ENCODE measurements around the gene GBF1.

The GBF1 gene

GRCh38 chr10:102409604-102410428 is 164.5 kb downstream of the GBF1 start:
- peaks cover 0 to 40% (median 28%) of the 10 kb centered on the region in 5 experiments for H3K27me3 ChIP-seq (replicated peaks in 2 of 5; ENCODE audit: control insufficient read depth in 4 of 5, insufficient read depth in 5 of 5, low read length in 4 of 5)
- H3K36me3 ChIP-seq (ENCODE audit: control insufficient read depth in 4 of 4, insufficient read depth in 4 of 4, low read length in 3 of 4) = no peaks in the 10 kb centered on the region
- DNase-seq = no peak
- ChIA-PET CTCF (interaction anchor here (1.0 to 5.4 kb wide), 11 partner anchors 7 to 95 kb away, joined by 3 to 20 read pairs (median 6); partner anchors contain the start of genes FBXL15 and NFKB2), POLR2A (interaction anchor here (0.5 to 2.2 kb wide), 3 partner anchors 11 to 107 kb away, joined by 3 to 8 read pairs (median 5); partner anchors contain the start of gene NFKB2)
- no peaks in the 10 kb centered on the region for H3K9me3 ChIP-seq (ENCODE audit: control extremely low read depth in 1 of 5, control insufficient read depth in 4 of 5, insufficient read depth in 2 of 5, low read depth in 1 of 5, low read length in 4 of 5)
- WGBS (ENCODE audit: insufficient coverage) = 30% methylated on average over 13 of the region's 24 CpGs
- no peak overlapping the region for H3K27ac ChIP-seq (ENCODE audit: insufficient read depth in 1 of 2, low read depth in 1 of 2, low read length in 2 of 2, poor library complexity in 1 of 2, severe bottlenecking in 2 of 2)
- H3K4me3 ChIP-seq (ENCODE audit: control insufficient read depth in 1 of 7, extremely low read depth in 1 of 7, insufficient read depth in 4 of 7, low read depth in 2 of 7, low read length in 6 of 7) = peak overlapping the region; percentile 29 to 77 (median 58)
- H3K4me1 ChIP-seq (ENCODE audit: control extremely low read depth in 1 of 4, control insufficient read depth in 4 of 4, insufficient read depth in 4 of 4, low read length in 3 of 4) = peaks cover 0 to 30% (median 22%) of the 10 kb centered on the region in 4 experiments

- Histone ChIP-seq H3K36me3 (ENCODE audit: control insufficient read depth in 4 of 4, insufficient read depth in 4 of 4, low read length in 3 of 4) (no peaks in the 10 kb centered on the region), H3K4me1 (ENCODE audit: control extremely low read depth in 1 of 4, control insufficient read depth in 4 of 4, insufficient read depth in 4 of 4, low read length in 3 of 4) (peaks cover 0 to 30% (median 22%) of the 10 kb centered on the region in 4 experiments), H3K9me3 (ENCODE audit: control extremely low read depth in 1 of 5, control insufficient read depth in 4 of 5, insufficient read depth in 2 of 5, low read depth in 1 of 5, low read length in 4 of 5) (no peaks in the 10 kb centered on the region), H3K27ac (ENCODE audit: insufficient read depth in 1 of 2, low read depth in 1 of 2, low read length in 2 of 2, poor library complexity in 1 of 2, severe bottlenecking in 2 of 2) (no peak overlapping the region), H3K4me3 (ENCODE audit: control insufficient read depth in 1 of 7, extremely low read depth in 1 of 7, insufficient read depth in 4 of 7, low read depth in 2 of 7, low read length in 6 of 7) (peak overlapping the region; percentile 29 to 77 (median 58)), H3K27me3 (replicated peaks in 2 of 5; ENCODE audit: control insufficient read depth in 4 of 5, insufficient read depth in 5 of 5, low read length in 4 of 5) (peaks cover 0 to 40% (median 28%) of the 10 kb centered on the region in 5 experiments)
- under 1% methylated on average over 32 of the region's 48 CpGs for WGBS (ENCODE audit: insufficient coverage)
- CTCF ChIA-PET = interaction anchor here (1.1 to 5.4 kb wide), 9 partner anchors 8 to 69 kb away, joined by 3 to 20 read pairs (median 6); partner anchors contain the start of genes FBXL15 and NFKB2
- POLR2A ChIA-PET = interaction anchor here (0.5 to 2.2 kb wide), 5 partner anchors 11 to 224 kb away, joined by 3 to 8 read pairs (median 3); partner anchors contain the start of gene NFKB2
- peak in 2 of 3 donors; percentile 72 to 73 for DNase-seq
Observed at GRCh38 chr10:102410429-102411073, 165.2 kb downstream of the GBF1 start.

GRCh38 chr10:102411341-102412255 is 166.3 kb downstream of the GBF1 start:
- Histone ChIP-seq H3K4me1 (ENCODE audit: control extremely low read depth in 1 of 4, control insufficient read depth in 4 of 4, insufficient read depth in 4 of 4, low read length in 3 of 4) (peaks cover 0 to 30% (median 22%) of the 10 kb centered on the region in 4 experiments), H3K4me3 (ENCODE audit: control insufficient read depth in 1 of 7, extremely low read depth in 1 of 7, insufficient read depth in 4 of 7, low read depth in 2 of 7, low read length in 6 of 7) (peak overlapping the region in 1 of 7 experiments; percentile 70), H3K27me3 (replicated peaks in 2 of 5; ENCODE audit: control insufficient read depth in 4 of 5, insufficient read depth in 5 of 5, low read length in 4 of 5) (peaks cover 0 to 41% (median 31%) of the 10 kb centered on the region in 5 experiments), H3K36me3 (ENCODE audit: control insufficient read depth in 4 of 4, insufficient read depth in 4 of 4, low read length in 3 of 4) (no peaks in the 10 kb centered on the region), H3K27ac (ENCODE audit: insufficient read depth in 1 of 2, low read depth in 1 of 2, low read length in 2 of 2, poor library complexity in 1 of 2, severe bottlenecking in 2 of 2) (no peak overlapping the region), H3K9me3 (ENCODE audit: control extremely low read depth in 1 of 5, control insufficient read depth in 4 of 5, insufficient read depth in 2 of 5, low read depth in 1 of 5, low read length in 4 of 5) (no peaks in the 10 kb centered on the region)
- WGBS (ENCODE audit: insufficient coverage) = 96% methylated on average over 11 of the region's 14 CpGs
- ChIA-PET CTCF (interaction anchor here (1.1 to 5.4 kb wide), 8 partner anchors 9 to 68 kb away, joined by 3 to 20 read pairs (median 7); partner anchors contain the start of gene FBXL15), POLR2A (interaction anchor here (0.6 to 2.2 kb wide), 5 partner anchors 10 to 244 kb away, joined by 3 to 5 read pairs (median 3); partner anchors contain the start of gene NFKB2)
- no peak for DNase-seq

GRCh38 chr10:102412293-102412692 is 167.0 kb downstream of the GBF1 start:
- no peak overlapping the region for H3K4me3 ChIP-seq (ENCODE audit: control insufficient read depth in 1 of 7, extremely low read depth in 1 of 7, insufficient read depth in 4 of 7, low read depth in 2 of 7, low read length in 6 of 7)
- ChIA-PET CTCF (interaction anchor here (1.1 to 5.4 kb wide), 7 partner anchors 8 to 23 kb away, joined by 3 to 20 read pairs (median 6); partner anchors contain the start of gene FBXL15), POLR2A (interaction anchor here (0.8 to 1.4 kb wide), 2 partner anchors 10 to 244 kb away, joined by 3 read pairs; no protein-coding TSS in a partner anchor)
- H3K9me3 ChIP-seq (ENCODE audit: control extremely low read depth in 1 of 5, control insufficient read depth in 4 of 5, insufficient read depth in 2 of 5, low read depth in 1 of 5, low read length in 4 of 5) = no peaks in the 10 kb centered on the region
- H3K36me3 ChIP-seq (ENCODE audit: control insufficient read depth in 4 of 4, insufficient read depth in 4 of 4, low read length in 3 of 4) = no peaks in the 10 kb centered on the region
- H3K27me3 ChIP-seq (replicated peaks in 2 of 5; ENCODE audit: control insufficient read depth in 4 of 5, insufficient read depth in 5 of 5, low read length in 4 of 5) = peaks cover 0 to 44% (median 29%) of the 10 kb centered on the region in 5 experiments
- no peak for DNase-seq
- WGBS (ENCODE audit: insufficient coverage) = 90% methylated on average over 10 of the region's 10 CpGs
- H3K4me1 ChIP-seq (ENCODE audit: control extremely low read depth in 1 of 4, control insufficient read depth in 4 of 4, insufficient read depth in 4 of 4, low read length in 3 of 4) = peaks cover 0 to 30% (median 22%) of the 10 kb centered on the region in 4 experiments
- H3K27ac ChIP-seq (ENCODE audit: insufficient read depth in 1 of 2, low read depth in 1 of 2, low read length in 2 of 2, poor library complexity in 1 of 2, severe bottlenecking in 2 of 2) = no peak overlapping the region

GRCh38 chr10:102413053-102413705 is 167.8 kb downstream of the GBF1 start:
- peak in 1 of 3 donors; percentile 28 for DNase-seq
- H3K4me3 ChIP-seq (ENCODE audit: control insufficient read depth in 1 of 7, extremely low read depth in 1 of 7, insufficient read depth in 4 of 7, low read depth in 2 of 7, low read length in 6 of 7) = no peak overlapping the region
- peaks cover 2 to 48% (median 29%) of the 10 kb centered on the region in 5 experiments for H3K27me3 ChIP-seq (replicated peaks in 2 of 5; ENCODE audit: control insufficient read depth in 4 of 5, insufficient read depth in 5 of 5, low read length in 4 of 5)
- ChIA-PET CTCF (interaction anchor here (0.9 to 5.4 kb wide), 7 partner anchors 9 to 40 kb away, joined by 3 to 20 read pairs (median 6); no protein-coding TSS in a partner anchor), POLR2A (no interaction called here)
- no peak overlapping the region for H3K27ac ChIP-seq (ENCODE audit: insufficient read depth in 1 of 2, low read depth in 1 of 2, low read length in 2 of 2, poor library complexity in 1 of 2, severe bottlenecking in 2 of 2)
- no peaks in the 10 kb centered on the region for H3K9me3 ChIP-seq (ENCODE audit: control extremely low read depth in 1 of 5, control insufficient read depth in 4 of 5, insufficient read depth in 2 of 5, low read depth in 1 of 5, low read length in 4 of 5)
- peaks cover 0 to 30% (median 22%) of the 10 kb centered on the region in 4 experiments for H3K4me1 ChIP-seq (ENCODE audit: control extremely low read depth in 1 of 4, control insufficient read depth in 4 of 4, insufficient read depth in 4 of 4, low read length in 3 of 4)
- 47% methylated on average over 4 of the region's 5 CpGs for WGBS (ENCODE audit: insufficient coverage)
- H3K36me3 ChIP-seq (ENCODE audit: control insufficient read depth in 4 of 4, insufficient read depth in 4 of 4, low read length in 3 of 4) = no peaks in the 10 kb centered on the region
